ENCODE results near the gene AADACL3. TPM values are rescaled to one million over a fixed set of nuclear protein-coding genes. Genes with fewer than 3 reads are reported as not detected.

AADACL3 gene
- total and polyA plus RNA-seq, 2 of the 13 experiments (the other 11 are each of a cell fraction or from before 2014, with no cell fraction given): not detected

DNA sequence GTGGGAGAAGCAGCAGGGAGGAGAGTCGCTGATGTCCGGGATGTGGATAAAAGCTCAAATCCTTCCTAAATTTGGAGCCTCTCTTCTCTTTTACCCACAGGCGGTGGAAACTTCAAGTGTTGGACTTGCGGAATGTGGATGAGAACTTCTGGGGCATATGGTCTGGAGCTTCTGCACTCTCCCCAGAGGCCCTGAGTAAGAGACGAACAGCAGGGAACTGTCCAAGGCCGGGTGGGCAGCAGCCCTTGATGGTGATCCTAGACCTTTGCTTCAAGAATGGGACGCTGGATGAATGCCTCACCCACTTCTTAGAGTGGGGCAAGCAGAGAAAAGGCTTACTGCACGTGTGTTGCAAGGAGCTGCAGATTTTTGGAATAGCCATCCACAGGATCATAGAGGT, 59.5 kb downstream of the AADACL3 start:
- Histone ChIP-seq H3K27me3 (ENCODE audit: control insufficient read depth in 1 of 2, insufficient read depth in 2 of 2, low read length in 2 of 2) (peaks cover 6 to 64% of the 10 kb centered on the region in 2 experiments), H3K4me3 (replicated peaks in 1 of 3; ENCODE audit: insufficient read depth in 1 of 3, low read depth in 2 of 3, low read length in 3 of 3) (no peak overlapping the region), H3K4me1 (ENCODE audit: insufficient read depth, low read length) (no peaks in the 10 kb centered on the region), H3K4me2 (ENCODE audit: low read depth, low read length) (no peak overlapping the region), H3K36me3 (replicated peaks in 1 of 2; ENCODE audit: control insufficient read depth in 1 of 2, insufficient read depth in 2 of 2, low read length in 2 of 2) (no peaks in the 10 kb centered on the region), H3K9ac (ENCODE audit: insufficient read depth, low read depth, low read length) (no peak overlapping the region), H3K27ac (ENCODE audit: extremely low read length, insufficient read depth, low read length) (no peak overlapping the region), H3K9me3 (ENCODE audit: low read length) (no peaks in the 10 kb centered on the region), H3K79me2 (ENCODE audit: insufficient read depth, low read length) (no peaks in the 10 kb centered on the region), H4K20me1 (ENCODE audit: insufficient read depth, low read length) (no peaks in the 10 kb centered on the region), H2AFZ (ENCODE audit: low read length) (no peak overlapping the region)
- intact Hi-C loops (cut with micrococcal nuclease; ENCODE audit: unreplicated experiment): no loop called here
- BruUV-seq (replicated peaks): no TSS peak
- CTCF ChIA-PET (ENCODE audit: low intra/inter-chr PET ratio, low total read pairs): no interaction called here
- ATAC-seq (no peak), FAIRE-seq (no peak), DNase-seq (ENCODE audit: low spot score) (no peak)
- WGBS (ENCODE audit: low lambda C conversion rate): 6% methylated on average over 8 of the region's 8 CpGs
- TF ChIP-seq, protein P1, sequence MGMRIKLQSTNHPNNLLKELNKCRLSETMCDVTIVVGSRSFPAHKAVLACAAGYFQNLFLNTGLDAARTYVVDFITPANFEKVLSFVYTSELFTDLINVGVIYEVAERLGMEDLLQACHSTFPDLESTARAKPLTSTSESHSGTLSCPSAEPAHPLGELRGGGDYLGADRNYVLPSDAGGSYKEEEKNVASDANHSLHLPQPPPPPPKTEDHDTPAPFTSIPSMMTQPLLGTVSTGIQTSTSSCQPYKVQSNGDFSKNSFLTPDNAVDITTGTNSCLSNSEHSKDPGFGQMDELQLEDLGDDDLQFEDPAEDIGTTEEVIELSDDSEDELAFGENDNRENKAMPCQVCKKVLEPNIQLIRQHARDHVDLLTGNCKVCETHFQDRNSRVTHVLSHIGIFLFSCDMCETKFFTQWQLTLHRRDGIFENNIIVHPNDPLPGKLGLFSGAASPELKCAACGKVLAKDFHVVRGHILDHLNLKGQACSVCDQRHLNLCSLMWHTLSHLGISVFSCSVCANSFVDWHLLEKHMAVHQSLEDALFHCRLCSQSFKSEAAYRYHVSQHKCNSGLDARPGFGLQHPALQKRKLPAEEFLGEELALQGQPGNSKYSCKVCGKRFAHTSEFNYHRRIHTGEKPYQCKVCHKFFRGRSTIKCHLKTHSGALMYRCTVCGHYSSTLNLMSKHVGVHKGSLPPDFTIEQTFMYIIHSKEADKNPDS (CRISPR knock-in tag; IDR thresholded peaks at IDR 0.05): no peak
- TF ChIP-seq SIN3A (IDR thresholded peaks at IDR 0.05; ENCODE audit: borderline replicate concordance, low read depth, low read length): no peak
- TF ChIP-seq, protein P2, sequence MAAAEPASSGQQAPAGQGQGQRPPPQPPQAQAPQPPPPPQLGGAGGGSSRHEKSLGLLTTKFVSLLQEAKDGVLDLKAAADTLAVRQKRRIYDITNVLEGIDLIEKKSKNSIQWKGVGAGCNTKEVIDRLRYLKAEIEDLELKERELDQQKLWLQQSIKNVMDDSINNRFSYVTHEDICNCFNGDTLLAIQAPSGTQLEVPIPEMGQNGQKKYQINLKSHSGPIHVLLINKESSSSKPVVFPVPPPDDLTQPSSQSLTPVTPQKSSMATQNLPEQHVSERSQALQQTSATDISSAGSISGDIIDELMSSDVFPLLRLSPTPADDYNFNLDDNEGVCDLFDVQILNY (CRISPR knock-in tag; conservative IDR thresholded peaks at IDR 0.05): no peak
- TF ChIP-seq HDAC2 (CRISPR knock-in tag; IDR thresholded peaks at IDR 0.05): no peak
- TF ChIP-seq KDM4B (CRISPR knock-in tag; IDR thresholded peaks at IDR 0.05): no peak
- no peak for TF ChIP-seq MLLT10 (CRISPR knock-in tag; IDR thresholded peaks at IDR 0.05)
- no peak for TF ChIP-seq RAD21 (CRISPR knock-in tag; IDR thresholded peaks at IDR 0.05)
- TF ChIP-seq ZNF24 (IDR thresholded peaks at IDR 0.05): no peak
- TF ChIP-seq, protein P3, sequence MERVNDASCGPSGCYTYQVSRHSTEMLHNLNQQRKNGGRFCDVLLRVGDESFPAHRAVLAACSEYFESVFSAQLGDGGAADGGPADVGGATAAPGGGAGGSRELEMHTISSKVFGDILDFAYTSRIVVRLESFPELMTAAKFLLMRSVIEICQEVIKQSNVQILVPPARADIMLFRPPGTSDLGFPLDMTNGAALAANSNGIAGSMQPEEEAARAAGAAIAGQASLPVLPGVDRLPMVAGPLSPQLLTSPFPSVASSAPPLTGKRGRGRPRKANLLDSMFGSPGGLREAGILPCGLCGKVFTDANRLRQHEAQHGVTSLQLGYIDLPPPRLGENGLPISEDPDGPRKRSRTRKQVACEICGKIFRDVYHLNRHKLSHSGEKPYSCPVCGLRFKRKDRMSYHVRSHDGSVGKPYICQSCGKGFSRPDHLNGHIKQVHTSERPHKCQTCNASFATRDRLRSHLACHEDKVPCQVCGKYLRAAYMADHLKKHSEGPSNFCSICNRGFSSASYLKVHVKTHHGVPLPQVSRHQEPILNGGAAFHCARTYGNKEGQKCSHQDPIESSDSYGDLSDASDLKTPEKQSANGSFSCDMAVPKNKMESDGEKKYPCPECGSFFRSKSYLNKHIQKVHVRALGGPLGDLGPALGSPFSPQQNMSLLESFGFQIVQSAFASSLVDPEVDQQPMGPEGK (CRISPR knock-in tag; IDR thresholded peaks at IDR 0.05): no peak
- TF ChIP-seq SP4 (CRISPR knock-in tag; IDR thresholded peaks at IDR 0.05): no peak
- TF ChIP-seq, protein P4, sequence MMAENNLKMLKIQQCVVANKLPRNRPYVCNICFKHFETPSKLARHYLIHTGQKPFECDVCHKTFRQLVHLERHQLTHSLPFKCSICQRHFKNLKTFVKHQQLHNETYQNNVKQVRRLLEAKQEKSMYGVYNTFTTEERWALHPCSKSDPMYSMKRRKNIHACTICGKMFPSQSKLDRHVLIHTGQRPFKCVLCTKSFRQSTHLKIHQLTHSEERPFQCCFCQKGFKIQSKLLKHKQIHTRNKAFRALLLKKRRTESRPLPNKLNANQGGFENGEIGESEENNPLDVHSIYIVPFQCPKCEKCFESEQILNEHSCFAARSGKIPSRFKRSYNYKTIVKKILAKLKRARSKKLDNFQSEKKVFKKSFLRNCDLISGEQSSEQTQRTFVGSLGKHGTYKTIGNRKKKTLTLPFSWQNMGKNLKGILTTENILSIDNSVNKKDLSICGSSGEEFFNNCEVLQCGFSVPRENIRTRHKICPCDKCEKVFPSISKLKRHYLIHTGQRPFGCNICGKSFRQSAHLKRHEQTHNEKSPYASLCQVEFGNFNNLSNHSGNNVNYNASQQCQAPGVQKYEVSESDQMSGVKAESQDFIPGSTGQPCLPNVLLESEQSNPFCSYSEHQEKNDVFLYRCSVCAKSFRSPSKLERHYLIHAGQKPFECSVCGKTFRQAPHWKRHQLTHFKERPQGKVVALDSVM (CRISPR knock-in tag; IDR thresholded peaks at IDR 0.05): no peak
- no peak for TF ChIP-seq NFKBIZ (CRISPR knock-in tag; IDR thresholded peaks at IDR 0.05)
- no peak for TF ChIP-seq ZNF598 (CRISPR knock-in tag; IDR thresholded peaks at IDR 0.05; ENCODE audit: borderline replicate concordance)
- TF ChIP-seq, protein P5, sequence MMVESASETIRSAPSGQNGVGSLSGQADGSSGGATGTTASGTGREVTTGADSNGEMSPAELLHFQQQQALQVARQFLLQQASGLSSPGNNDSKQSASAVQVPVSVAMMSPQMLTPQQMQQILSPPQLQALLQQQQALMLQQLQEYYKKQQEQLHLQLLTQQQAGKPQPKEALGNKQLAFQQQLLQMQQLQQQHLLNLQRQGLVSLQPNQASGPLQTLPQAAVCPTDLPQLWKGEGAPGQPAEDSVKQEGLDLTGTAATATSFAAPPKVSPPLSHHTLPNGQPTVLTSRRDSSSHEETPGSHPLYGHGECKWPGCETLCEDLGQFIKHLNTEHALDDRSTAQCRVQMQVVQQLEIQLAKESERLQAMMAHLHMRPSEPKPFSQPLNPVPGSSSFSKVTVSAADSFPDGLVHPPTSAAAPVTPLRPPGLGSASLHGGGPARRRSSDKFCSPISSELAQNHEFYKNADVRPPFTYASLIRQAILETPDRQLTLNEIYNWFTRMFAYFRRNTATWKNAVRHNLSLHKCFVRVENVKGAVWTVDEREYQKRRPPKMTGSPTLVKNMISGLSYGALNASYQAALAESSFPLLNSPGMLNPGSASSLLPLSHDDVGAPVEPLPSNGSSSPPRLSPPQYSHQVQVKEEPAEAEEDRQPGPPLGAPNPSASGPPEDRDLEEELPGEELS (CRISPR knock-in tag; IDR thresholded peaks at IDR 0.05): no peak
- TF ChIP-seq, protein P6, sequence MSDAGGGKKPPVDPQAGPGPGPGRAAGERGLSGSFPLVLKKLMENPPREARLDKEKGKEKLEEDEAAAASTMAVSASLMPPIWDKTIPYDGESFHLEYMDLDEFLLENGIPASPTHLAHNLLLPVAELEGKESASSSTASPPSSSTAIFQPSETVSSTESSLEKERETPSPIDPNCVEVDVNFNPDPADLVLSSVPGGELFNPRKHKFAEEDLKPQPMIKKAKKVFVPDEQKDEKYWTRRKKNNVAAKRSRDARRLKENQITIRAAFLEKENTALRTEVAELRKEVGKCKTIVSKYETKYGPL (CRISPR knock-in tag; IDR thresholded peaks at IDR 0.05): no peak
- POLR2A ChIA-PET: no interaction called here
- in situ Hi-C loops (cut with HindIII; ENCODE audit: extremely low pct_ligation_motif_present, low pct_unique_long_range_greater_than_20kb): loop anchor here (10.0 kb wide), 1 partner anchor 501 kb away; no protein-coding TSS in a partner anchor

Data from HepG2 (cell line).